Measurements from ENCODE around the gene GAS5. TPM values are rescaled to one million over a fixed set of nuclear protein-coding genes. Genes with fewer than 3 reads are reported as not detected.

The GAS5 gene
- total and polyA plus RNA-seq, 9 of the 15 experiments (the other 6 are each of a cell fraction or from before 2014, with no cell fraction given) = 565 to 1,860 (median 1,006) TPM

- TF ChIP-seq ZHX1 (conservative IDR thresholded peaks at IDR 0.05; ENCODE audit: low read length) (no peak), SMAD4 (CRISPR knock-in tag; conservative IDR thresholded peaks at IDR 0.05) (peak; percentile 40; the same call in 1 of the 2 replicates), L3MBTL2 (IDR thresholded peaks at IDR 0.05) (peak; percentile 29; the same call in 1 of the 2 replicates), NKRF (IDR thresholded peaks at IDR 0.05; ENCODE audit: borderline replicate concordance) (no peak), MYBL2 (IDR thresholded peaks at IDR 0.05; ENCODE audit: low read depth) (no peak; the same call in 1 of the 2 replicates), MYBL2 (CRISPR knock-in tag; IDR thresholded peaks at IDR 0.05; ENCODE audit: borderline replicate concordance) (no peak), ZNF609 (CRISPR knock-in tag; IDR thresholded peaks at IDR 0.05; ENCODE audit: borderline replicate concordance) (no peak), TRIM28 (IDR thresholded peaks at IDR 0.05) (no peak), ZNF408 (CRISPR knock-in tag; IDR thresholded peaks at IDR 0.05; ENCODE audit: low read depth) (no peak), CREB1 (IDR thresholded peaks at IDR 0.05) (no peak), CREB1 (CRISPR knock-in tag; IDR thresholded peaks at IDR 0.05) (no peak), STAT5B (CRISPR knock-in tag; IDR thresholded peaks at IDR 0.05) (no peak), CGGBP1 (CRISPR knock-in tag; IDR thresholded peaks at IDR 0.05) (no peak), WHSC1 (IDR thresholded peaks at IDR 0.05; ENCODE audit: low read length) (no peak), FOXP1 (CRISPR knock-in tag; IDR thresholded peaks at IDR 0.05) (no peak), ZNF24 (IDR thresholded peaks at IDR 0.05) (no peak), ZNF589 (CRISPR knock-in tag; IDR thresholded peaks at IDR 0.05; ENCODE audit: low read depth) (no peak)
These were observed 2.7 kb upstream of the GAS5 start (continued) for GRCh38 chr1:173870252-173871075.
